Measurements from ENCODE around the gene CD247. TPM values are rescaled to one million over a fixed set of nuclear protein-coding genes. Genes with fewer than 3 reads are reported as not detected.

CD247 gene
- polyA plus RNA-seq, 5 donors = 1.2 to 3.3 (median 1.7) TPM

GRCh38 chr1:167416506-167416905, 101.8 kb downstream of the CD247 start:
- DNase-seq = peak in 1 of 2 donors; percentile 31

- DNase-seq = no peak
These were observed 105.0 kb downstream of the CD247 start for GRCh38 chr1:167413328-167413727.

- no peak for DNase-seq
These were observed 105.4 kb downstream of the CD247 start for GRCh38 chr1:167412920-167413319.

- no peak for DNase-seq
These were observed 106.3 kb downstream of the CD247 start for GRCh38 chr1:167412072-167412471.

- no peak for DNase-seq
These were observed 109.1 kb downstream of the CD247 start for GRCh38 chr1:167409183-167409582.

GRCh38 chr1:167408355-167408754, 110.0 kb downstream of the CD247 start:
- DNase-seq = no peak

- no peak for DNase-seq
These were observed 113.4 kb downstream of the CD247 start for GRCh38 chr1:167404908-167405307.

- no peak for DNase-seq
These were observed 114.0 kb downstream of the CD247 start for GRCh38 chr1:167404161-167404888.

- peak in 1 of 2 donors; percentile 33 for DNase-seq
These were observed 117.0 kb downstream of the CD247 start for GRCh38 chr1:167401260-167401873.

GRCh38 chr1:167400359-167400953, 117.9 kb downstream of the CD247 start:
- DNase-seq = no peak

- DNase-seq = no peak
These were observed 126.1 kb downstream of the CD247 start for GRCh38 chr1:167392200-167392696.

GRCh38 chr1:167388976-167389375, 129.4 kb downstream of the CD247 start:
- no peak for DNase-seq

- no peak for DNase-seq
These were observed 130.9 kb downstream of the CD247 start for GRCh38 chr1:167387251-167387910.

Other genes with a start within 250 kb of the CD247 start
- 100 to 1,000 TPM in 2 of 5 donors, 10 to 100 TPM in 3; 65.2 to 110 (median 95.2) TPM for gene CREG1, start 35.2 kb upstream of the CD247 start, polyA plus RNA-seq (ENCODE audit: insufficient read depth in 1 of 5, insufficient read length in 5 of 5, low replicate concordance in 1 of 5)
- 10 to 100 TPM; 19.8 to 21.3 (median 20.6) TPM for gene RCSD1, start 111.7 kb upstream of the CD247 start, polyA plus RNA-seq (ENCODE audit: insufficient read depth in 1 of 5, insufficient read length in 5 of 5, low replicate concordance in 1 of 5)
- 100 to 1,000 TPM; 106 to 128 (median 118) TPM for gene MPZL1, start 203.5 kb upstream of the CD247 start, polyA plus RNA-seq (ENCODE audit: insufficient read depth in 1 of 5, insufficient read length in 5 of 5, low replicate concordance in 1 of 5)

Data from right lung (tissue), 5 donors.